ENCODE results near the gene AZU1.

Gene AZU1

GRCh38 chr19:855566-856120 lies 28.0 kb downstream of the AZU1 start:
- DNase-seq, result no peak

- DNase-seq, result no peak
Measured at GRCh38 chr19:858284-858683, 30.6 kb downstream of the AZU1 start.

GRCh38 chr19:858868-859843 lies 31.5 kb downstream of the AZU1 start, which contains the start of gene CFD:
CFD (plus strand) TSS chr19:859664; CDS start chr19:859690, 26 bp downstream.
- no peak for DNase-seq

- no peak for DNase-seq
Measured at GRCh38 chr19:861141-861755, 33.6 kb downstream of the AZU1 start.

GRCh38 chr19:861756-862580 lies 34.3 kb downstream of the AZU1 start:
- DNase-seq, result peak; percentile 18

- peak; percentile 44 for DNase-seq
Measured at GRCh38 chr19:862581-863314, 35.1 kb downstream of the AZU1 start.

GRCh38 chr19:863315-863620 lies 35.6 kb downstream of the AZU1 start:
- no peak for DNase-seq

GRCh38 chr19:866769-867300 lies 39.2 kb downstream of the AZU1 start:
- no peak for DNase-seq

GRCh38 chr19:867301-867793 lies 39.7 kb downstream of the AZU1 start:
- no peak for DNase-seq

GRCh38 chr19:867855-868457 lies 40.3 kb downstream of the AZU1 start:
- DNase-seq, result no peak

GRCh38 chr19:868458-869244 lies 41.0 kb downstream of the AZU1 start:
- DNase-seq, result no peak

GRCh38 chr19:869245-870177 lies 41.9 kb downstream of the AZU1 start:
- peak; percentile 97 for DNase-seq

GRCh38 chr19:870314-870713 lies 42.7 kb downstream of the AZU1 start:
- no peak for DNase-seq

GRCh38 chr19:870963-871401 lies 43.3 kb downstream of the AZU1 start:
- DNase-seq, result no peak

GRCh38 chr19:871446-872265 lies 44.0 kb downstream of the AZU1 start:
- peak; percentile 18 for DNase-seq

- DNase-seq, result peak; percentile 74
Measured at GRCh38 chr19:872266-872951, 44.8 kb downstream of the AZU1 start.

- DNase-seq, result peak; percentile 61
Measured at GRCh38 chr19:873084-873483, 45.4 kb downstream of the AZU1 start.
